ENCODE measurements around the gene GOLGA8B.

Gene GOLGA8B

DNA sequence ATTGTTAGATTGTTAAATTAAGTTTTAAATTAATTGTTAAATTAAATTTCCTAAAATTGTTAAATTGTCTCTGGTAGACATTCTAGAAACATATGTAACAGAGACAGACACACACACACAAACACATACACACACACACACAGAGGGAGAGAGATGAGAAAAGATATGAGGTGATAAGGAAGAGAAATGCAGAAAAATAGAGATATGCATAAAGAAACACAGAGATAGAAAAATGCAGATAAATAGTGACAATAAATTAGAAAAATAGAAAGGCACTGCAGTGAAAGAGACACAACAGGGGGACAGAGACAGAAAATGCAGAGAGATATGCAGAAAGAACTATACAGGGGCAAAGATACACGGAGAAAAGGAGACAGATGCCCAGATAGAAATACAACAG is 25.1 kb upstream of the GOLGA8B start:
- DNase-seq, result no peak
- Histone ChIP-seq H3K4me1 (ENCODE audit: insufficient read depth, low read length) (no peaks in the 10 kb centered on the region), H3K9me3 (ENCODE audit: insufficient read depth, low read length, severe bottlenecking) (no peaks in the 10 kb centered on the region), H3K27me3 (ENCODE audit: insufficient read depth, low read length, poor library complexity) (peaks cover 6% of the 10 kb centered on the region), H3K4me2 (ENCODE audit: insufficient read depth, low read length) (no peak overlapping the region), H3K4me3 (ENCODE audit: low read depth in 1 of 2, low read length in 2 of 2) (no peak overlapping the region), H3K79me2 (ENCODE audit: insufficient read depth, low read length) (no peaks in the 10 kb centered on the region), H2AFZ (ENCODE audit: low read depth, low read length) (no peak overlapping the region), H4K20me1 (ENCODE audit: insufficient read depth, low read length) (no peaks in the 10 kb centered on the region), H3K36me3 (ENCODE audit: insufficient read depth, low read length) (no peaks in the 10 kb centered on the region), H3K9ac (ENCODE audit: low read depth, low read length) (no peak overlapping the region), H3K27ac (ENCODE audit: low read length) (no peak overlapping the region)
- no peak for ATAC-seq (ENCODE audit: insufficient read depth, low read depth)
- TF ChIP-seq, protein P1, sequence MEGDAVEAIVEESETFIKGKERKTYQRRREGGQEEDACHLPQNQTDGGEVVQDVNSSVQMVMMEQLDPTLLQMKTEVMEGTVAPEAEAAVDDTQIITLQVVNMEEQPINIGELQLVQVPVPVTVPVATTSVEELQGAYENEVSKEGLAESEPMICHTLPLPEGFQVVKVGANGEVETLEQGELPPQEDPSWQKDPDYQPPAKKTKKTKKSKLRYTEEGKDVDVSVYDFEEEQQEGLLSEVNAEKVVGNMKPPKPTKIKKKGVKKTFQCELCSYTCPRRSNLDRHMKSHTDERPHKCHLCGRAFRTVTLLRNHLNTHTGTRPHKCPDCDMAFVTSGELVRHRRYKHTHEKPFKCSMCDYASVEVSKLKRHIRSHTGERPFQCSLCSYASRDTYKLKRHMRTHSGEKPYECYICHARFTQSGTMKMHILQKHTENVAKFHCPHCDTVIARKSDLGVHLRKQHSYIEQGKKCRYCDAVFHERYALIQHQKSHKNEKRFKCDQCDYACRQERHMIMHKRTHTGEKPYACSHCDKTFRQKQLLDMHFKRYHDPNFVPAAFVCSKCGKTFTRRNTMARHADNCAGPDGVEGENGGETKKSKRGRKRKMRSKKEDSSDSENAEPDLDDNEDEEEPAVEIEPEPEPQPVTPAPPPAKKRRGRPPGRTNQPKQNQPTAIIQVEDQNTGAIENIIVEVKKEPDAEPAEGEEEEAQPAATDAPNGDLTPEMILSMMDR (IDR thresholded peaks at IDR 0.05; ENCODE audit: borderline replicate concordance, extremely low read depth, low read length, poor library complexity, severe bottlenecking), result no peak
- no peak for TF ChIP-seq EZH2 (IDR thresholded peaks at IDR 0.05; ENCODE audit: borderline replicate concordance, low read depth, low read length, severe bottlenecking)

DNA sequence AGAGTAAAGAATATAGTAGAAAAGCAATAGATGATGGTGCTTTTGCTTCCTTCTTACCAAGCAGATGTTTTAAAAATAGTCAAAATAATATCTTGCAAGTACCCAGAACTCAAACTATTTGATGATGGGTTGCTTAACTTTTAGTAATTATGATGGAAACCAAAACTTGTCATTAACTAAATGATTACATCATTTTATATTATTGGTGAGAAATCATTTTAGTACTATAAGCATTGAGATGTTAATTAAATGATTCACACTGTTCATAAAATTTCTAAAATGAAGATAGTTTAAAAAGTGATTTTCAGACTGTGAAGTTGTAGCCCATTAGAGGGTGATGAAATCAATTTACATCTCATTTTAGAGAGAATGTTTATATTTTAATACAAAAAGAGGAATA is 24.4 kb upstream of the GOLGA8B start:
- Histone ChIP-seq H3K9ac (ENCODE audit: low read depth, low read length) (no peak overlapping the region), H3K27me3 (ENCODE audit: insufficient read depth, low read length, poor library complexity) (peaks cover 6% of the 10 kb centered on the region), H4K20me1 (ENCODE audit: insufficient read depth, low read length) (no peaks in the 10 kb centered on the region), H3K9me3 (ENCODE audit: insufficient read depth, low read length, severe bottlenecking) (no peaks in the 10 kb centered on the region), H3K79me2 (ENCODE audit: insufficient read depth, low read length) (no peaks in the 10 kb centered on the region), H3K36me3 (ENCODE audit: insufficient read depth, low read length) (no peaks in the 10 kb centered on the region), H2AFZ (ENCODE audit: low read depth, low read length) (no peak overlapping the region), H3K4me3 (ENCODE audit: low read depth in 1 of 2, low read length in 2 of 2) (no peak overlapping the region), H3K4me2 (ENCODE audit: insufficient read depth, low read length) (no peak overlapping the region), H3K4me1 (ENCODE audit: insufficient read depth, low read length) (no peaks in the 10 kb centered on the region), H3K27ac (ENCODE audit: low read length) (no peak overlapping the region)
- ATAC-seq (ENCODE audit: insufficient read depth, low read depth), result no peak
- DNase-seq, result no peak
- TF ChIP-seq, protein P1 (IDR thresholded peaks at IDR 0.05; ENCODE audit: borderline replicate concordance, extremely low read depth, low read length, poor library complexity, severe bottlenecking), result no peak
- no peak for TF ChIP-seq EZH2 (IDR thresholded peaks at IDR 0.05; ENCODE audit: borderline replicate concordance, low read depth, low read length, severe bottlenecking)

DNA sequence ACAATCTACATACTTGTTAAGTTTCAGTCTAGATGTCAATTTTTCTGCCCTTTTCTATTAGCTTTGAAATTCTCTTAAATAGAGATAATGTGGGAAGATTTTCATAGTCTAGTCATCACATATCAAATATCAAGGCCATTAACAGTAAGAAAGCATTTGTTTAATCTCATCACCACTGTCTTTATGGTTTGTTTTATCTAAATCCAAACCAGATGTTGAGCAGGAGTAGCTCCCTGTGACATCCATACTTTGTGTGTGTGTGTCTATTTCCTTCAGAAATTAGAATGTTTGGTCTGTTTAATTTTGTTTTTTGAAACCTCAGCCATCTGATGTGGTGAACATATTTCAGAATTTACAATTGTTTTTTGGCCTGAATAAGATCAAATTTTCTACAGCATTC is 23.1 kb upstream of the GOLGA8B start:
- Histone ChIP-seq H3K9me3 (ENCODE audit: insufficient read depth, low read length, severe bottlenecking) (no peaks in the 10 kb centered on the region), H4K20me1 (ENCODE audit: insufficient read depth, low read length) (no peaks in the 10 kb centered on the region), H2AFZ (ENCODE audit: low read depth, low read length) (no peak overlapping the region), H3K79me2 (ENCODE audit: insufficient read depth, low read length) (no peaks in the 10 kb centered on the region), H3K4me1 (ENCODE audit: insufficient read depth, low read length) (no peaks in the 10 kb centered on the region), H3K4me3 (ENCODE audit: low read depth in 1 of 2, low read length in 2 of 2) (no peak overlapping the region), H3K9ac (ENCODE audit: low read depth, low read length) (no peak overlapping the region), H3K4me2 (ENCODE audit: insufficient read depth, low read length) (no peak overlapping the region), H3K36me3 (ENCODE audit: insufficient read depth, low read length) (no peaks in the 10 kb centered on the region), H3K27ac (ENCODE audit: low read length) (no peak overlapping the region), H3K27me3 (ENCODE audit: insufficient read depth, low read length, poor library complexity) (peaks cover 6% of the 10 kb centered on the region)
- ATAC-seq (ENCODE audit: insufficient read depth, low read depth) (no peak), DNase-seq (no peak)
- TF ChIP-seq EZH2 (IDR thresholded peaks at IDR 0.05; ENCODE audit: borderline replicate concordance, low read depth, low read length, severe bottlenecking), result no peak
- TF ChIP-seq, protein P1 (IDR thresholded peaks at IDR 0.05; ENCODE audit: borderline replicate concordance, extremely low read depth, low read length, poor library complexity, severe bottlenecking), result no peak

- no peak overlapping the region for H3K4me2 ChIP-seq (ENCODE audit: insufficient read depth, low read length)
- H4K20me1 ChIP-seq (ENCODE audit: insufficient read depth, low read length), result no peaks in the 10 kb centered on the region
- H2AFZ ChIP-seq (ENCODE audit: low read depth, low read length), result no peak overlapping the region
- no peaks in the 10 kb centered on the region for H3K79me2 ChIP-seq (ENCODE audit: insufficient read depth, low read length)
- no peaks in the 10 kb centered on the region for H3K36me3 ChIP-seq (ENCODE audit: insufficient read depth, low read length)
- no peak overlapping the region for H3K27ac ChIP-seq (ENCODE audit: low read length)
- ATAC-seq (ENCODE audit: insufficient read depth, low read depth) (no peak), DNase-seq (no peak)
- H3K9ac ChIP-seq (ENCODE audit: low read depth, low read length), result no peak overlapping the region
- 0 out of 4 replicates have a peak overlapping the region, but pooled peaks of 1 of the 2 experiments have one; percentile 7 for H3K4me3 ChIP-seq (ENCODE audit: low read depth in 1 of 2, low read length in 2 of 2)
- no peaks in the 10 kb centered on the region for H3K4me1 ChIP-seq (ENCODE audit: insufficient read depth, low read length)
- peaks cover 6% of the 10 kb centered on the region for H3K27me3 ChIP-seq (ENCODE audit: insufficient read depth, low read length, poor library complexity)
- H3K9me3 ChIP-seq (ENCODE audit: insufficient read depth, low read length, severe bottlenecking), result no peaks in the 10 kb centered on the region
- TF ChIP-seq, protein P1 (IDR thresholded peaks at IDR 0.05; ENCODE audit: borderline replicate concordance, extremely low read depth, low read length, poor library complexity, severe bottlenecking), result no peak
These were observed 22.7 kb upstream of the GOLGA8B start for GRCh38 chr15:34606131-34606530.
